Fibroblast of pulmonary artery (primary cell): ENCODE measurements around the gene GAPVD1.

ENCODE experiments used
- DNase-seq: peaks from one replicate; pipeline ENCODE4 v3.0.0-alpha.2; 2010; ENCODE audit warnings: low read depth
- H3K4me3 ChIP-seq: replicated peaks from 2 replicates; pipeline ENCODE4 v1.5.1; 2011; ENCODE audit warnings: low read depth, mild to moderate bottlenecking, control low read depth, low read length, moderate library complexity
- CTCF ChIP-seq: IDR thresholded peaks from 2 replicates; pipeline ENCODE4 v1.5.1; 2011; ENCODE audit warnings: mild to moderate bottlenecking, control low read depth, low read length, inconsistent platforms; ENCODE audit errors: missing control alignments

GAPVD1 gene

DNA sequence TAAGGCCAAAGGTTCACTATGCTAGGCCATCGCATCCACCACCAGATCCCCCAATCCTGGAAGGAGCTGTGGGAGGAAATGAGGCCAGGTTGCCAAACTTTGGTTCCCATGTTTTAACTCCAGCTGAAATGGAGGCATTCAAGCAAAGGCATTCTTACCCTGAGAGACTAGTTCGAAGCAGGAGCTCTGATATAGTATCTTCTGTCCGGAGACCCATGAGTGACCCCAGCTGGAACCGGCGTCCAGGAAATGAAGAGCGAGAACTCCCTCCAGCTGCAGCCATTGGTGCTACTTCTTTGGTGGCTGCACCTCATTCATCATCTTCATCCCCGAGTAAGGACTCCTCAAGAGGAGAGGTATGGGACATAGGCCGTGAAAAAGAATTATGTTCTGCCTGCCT, 75.6 kb downstream of the GAPVD1 start:
- no peak for TF ChIP-seq CTCF
- DNase-seq: no peak
- H3K4me3 ChIP-seq: no peak overlapping the region

DNA sequence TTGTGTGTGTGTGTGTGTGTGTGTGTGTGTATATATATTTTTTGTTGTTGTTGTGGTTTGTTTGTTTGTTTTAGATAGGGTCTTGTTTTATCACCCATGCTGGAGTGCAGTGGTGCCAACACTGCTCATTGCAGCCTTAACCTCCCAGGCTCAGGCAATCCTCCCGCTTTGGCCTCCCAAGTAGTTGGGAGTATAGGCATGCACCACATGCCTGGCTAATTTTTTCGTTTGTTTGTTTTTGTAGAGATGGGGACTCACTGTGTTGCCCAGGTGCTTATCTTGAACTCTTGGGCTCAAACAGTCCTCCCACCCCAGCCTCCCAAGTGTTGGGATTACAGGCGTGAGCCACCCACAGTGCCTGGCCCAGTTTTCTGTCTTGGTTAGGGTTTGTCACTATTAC, 77.3 kb downstream of the GAPVD1 start:
- H3K4me3 ChIP-seq: no peak overlapping the region
- no peak for DNase-seq
- no peak for TF ChIP-seq CTCF

DNA sequence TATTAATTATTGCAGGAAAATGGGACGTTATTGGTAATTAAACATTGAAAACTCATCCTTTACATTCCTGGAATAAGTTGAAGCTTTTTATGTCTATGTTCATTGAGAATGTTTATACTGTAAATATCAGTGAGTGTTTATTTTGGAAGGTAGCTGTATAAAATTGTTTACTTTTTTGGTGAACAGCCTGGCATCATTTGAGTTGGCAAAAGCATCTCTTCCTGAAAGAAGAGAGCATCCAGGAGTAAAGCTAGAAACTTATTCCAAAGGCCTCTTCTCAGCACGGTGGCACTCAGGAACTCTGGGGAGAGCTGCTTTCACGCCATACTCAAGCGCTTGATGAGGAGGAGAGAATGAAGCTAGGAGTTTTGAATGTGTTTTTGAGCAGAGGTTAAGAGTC, 79.9 kb downstream of the GAPVD1 start:
- no peak for TF ChIP-seq CTCF
- no peak overlapping the region for H3K4me3 ChIP-seq

GRCh38 chr9:125343518-125344275, 82.1 kb downstream of the GAPVD1 start:
- H3K4me3 ChIP-seq: no peak overlapping the region
- DNase-seq: peak; percentile 63
- no peak for TF ChIP-seq CTCF

More for the DNA sequence above, 79.9 kb downstream of the GAPVD1 start:
- no peak for DNase-seq

- TF ChIP-seq CTCF: no peak
- H3K4me3 ChIP-seq: no peak overlapping the region
- no peak for DNase-seq
Observed at GRCh38 chr9:125346080-125346732, 84.6 kb downstream of the GAPVD1 start.

GRCh38 chr9:125355601-125356000, 94.0 kb downstream of the GAPVD1 start:
- TF ChIP-seq CTCF: no peak
- H3K4me3 ChIP-seq: no peak overlapping the region
- DNase-seq: no peak
